Gastrocnemius medialis (tissue), 4 donors: Measurements from ENCODE around the gene FAM171A1.

Experiments used
- POLR2A ChIP-seq, 2 donors: fragments of 450-650 bp; IDR thresholded peaks; one replicate each; pipeline ENCODE4 v1.6.1; 2017; ENCODE audit warnings: antibody characterized with exemption in 2 of 2, mild to moderate bottlenecking in 2 of 2, moderate library complexity in 2 of 2
- TF ChIP-seq, protein P1 (sequence below), 5 experiments: fragments of 450-650 bp in 3 of 5; fragments of 200-600 bp in 2 of 5; sonication (generic) in 2 of 5; IDR thresholded peaks in 4 of 5; conservative IDR thresholded peaks in 1 of 5; 1 replicate in 4 of 5; 2 replicates in 1 of 5; pipeline ENCODE4 v1.5.1; 2016 to 2019; ENCODE audit warnings: antibody characterized with exemption in 5 of 5, mild to moderate bottlenecking in 3 of 5, moderate library complexity in 3 of 5

DNA sequence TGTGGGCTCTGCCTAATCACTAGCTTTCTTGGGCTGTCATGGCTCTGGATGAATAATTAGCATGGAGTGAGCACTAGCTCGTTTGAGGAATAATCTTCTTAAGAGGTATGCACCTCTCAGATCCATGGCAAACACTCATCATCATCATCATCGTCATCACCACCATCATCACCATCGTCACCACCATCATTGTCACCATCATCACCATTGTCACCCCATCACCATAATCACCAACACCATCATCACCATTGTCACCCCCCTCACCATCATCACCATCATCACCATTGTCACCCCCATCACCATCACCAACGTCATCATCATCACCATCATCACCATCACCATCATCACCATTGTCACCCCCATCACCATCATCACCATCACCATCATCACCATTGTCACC is 141.8 kb downstream of the FAM171A1 start:
- TF ChIP-seq, protein P1, sequence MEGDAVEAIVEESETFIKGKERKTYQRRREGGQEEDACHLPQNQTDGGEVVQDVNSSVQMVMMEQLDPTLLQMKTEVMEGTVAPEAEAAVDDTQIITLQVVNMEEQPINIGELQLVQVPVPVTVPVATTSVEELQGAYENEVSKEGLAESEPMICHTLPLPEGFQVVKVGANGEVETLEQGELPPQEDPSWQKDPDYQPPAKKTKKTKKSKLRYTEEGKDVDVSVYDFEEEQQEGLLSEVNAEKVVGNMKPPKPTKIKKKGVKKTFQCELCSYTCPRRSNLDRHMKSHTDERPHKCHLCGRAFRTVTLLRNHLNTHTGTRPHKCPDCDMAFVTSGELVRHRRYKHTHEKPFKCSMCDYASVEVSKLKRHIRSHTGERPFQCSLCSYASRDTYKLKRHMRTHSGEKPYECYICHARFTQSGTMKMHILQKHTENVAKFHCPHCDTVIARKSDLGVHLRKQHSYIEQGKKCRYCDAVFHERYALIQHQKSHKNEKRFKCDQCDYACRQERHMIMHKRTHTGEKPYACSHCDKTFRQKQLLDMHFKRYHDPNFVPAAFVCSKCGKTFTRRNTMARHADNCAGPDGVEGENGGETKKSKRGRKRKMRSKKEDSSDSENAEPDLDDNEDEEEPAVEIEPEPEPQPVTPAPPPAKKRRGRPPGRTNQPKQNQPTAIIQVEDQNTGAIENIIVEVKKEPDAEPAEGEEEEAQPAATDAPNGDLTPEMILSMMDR (IDR thresholded peaks at IDR 0.05 in 4 of 5, conservative IDR thresholded peaks at IDR 0.05 in 1 of 5): no peak
- TF ChIP-seq POLR2A (IDR thresholded peaks at IDR 0.05): no peak
